GM20000 (cell line): ENCODE measurements around the gene RTL10.

ENCODE experiments used
- DNase-seq: peaks from one replicate; pipeline ENCODE4 v3.0.0; 2012; ENCODE audit warnings: low spot score
- CTCF ChIP-seq: IDR thresholded peaks from 2 replicates; pipeline ENCODE4 v1.5.1; 2012; ENCODE audit warnings: mild to moderate bottlenecking, control low read depth; ENCODE audit errors: extremely low read depth, missing control alignments

RTL10 gene

GRCh38 chr22:19893363-19893762 is 38.7 kb upstream of the RTL10 start:
- no peak for DNase-seq

GRCh38 chr22:19892925-19893324 is 38.3 kb upstream of the RTL10 start:
- no peak for TF ChIP-seq CTCF
- DNase-seq: no peak

More at GRCh38 chr22:19893363-19893762, 38.7 kb upstream of the RTL10 start:
- no peak for TF ChIP-seq CTCF

GRCh38 chr22:19892257-19892879 is 37.7 kb upstream of the RTL10 start:
- TF ChIP-seq CTCF: no peak
- DNase-seq: peak; percentile 77

GRCh38 chr22:19891317-19892256 is 36.9 kb upstream of the RTL10 start:
- TF ChIP-seq CTCF: no peak
- peak; percentile 90 for DNase-seq

- no peak for TF ChIP-seq CTCF
- DNase-seq: peak; percentile 17
Measured at GRCh38 chr22:19890502-19891316, 36.0 kb upstream of the RTL10 start.

GRCh38 chr22:19889951-19890350 is 35.3 kb upstream of the RTL10 start:
- DNase-seq: no peak
- no peak for TF ChIP-seq CTCF
